Right lung (tissue), 5 donors: ENCODE data around the gene CA10. TPM values are rescaled to one million over a fixed set of nuclear protein-coding genes. Genes with fewer than 3 reads are reported as not detected.

Source experiments
- DNase-seq, 2 donors: peaks; one replicate each; pipeline ENCODE4 v3.0.0-alpha.2; 2013
- polyA plus RNA-seq, 5 donors: library from polyadenylated mRNA; unstranded; fragments of 120-200 nt; gene quantifications; one replicate each; pipeline versions ENCODE4 v1.2.1 to v1.2.3, GENCODE V29; 2013; ENCODE audit warnings: inconsistent platforms in 1 of 5, low replicate concordance in 1 of 5; ENCODE audit not compliant: insufficient read length in 5 of 5, insufficient read depth in 1 of 5

CA10 gene
- polyA plus RNA-seq, 5 donors = 0.04 to 0.19 (median 0.17) TPM; not detected in 2

DNA sequence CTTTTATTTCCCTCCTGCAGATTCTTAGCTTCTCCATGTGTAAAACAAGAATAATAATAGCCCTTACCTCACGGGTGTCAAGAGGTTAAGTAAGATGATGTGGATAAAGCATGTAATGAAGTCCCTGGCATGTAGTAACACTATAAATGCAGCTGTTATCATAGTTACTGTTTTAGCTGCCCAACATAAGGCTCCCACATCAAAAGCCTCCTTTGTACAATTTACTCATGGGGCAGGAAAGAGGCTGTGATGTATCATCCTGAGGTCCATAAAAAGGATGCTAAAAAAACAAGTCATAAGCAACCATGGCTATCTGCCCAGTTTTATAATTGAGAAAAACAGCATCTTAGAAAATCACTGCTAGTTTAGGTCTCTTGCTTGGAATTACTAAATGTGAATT is 339.7 kb downstream of the CA10 start:
- no peak for DNase-seq

DNA sequence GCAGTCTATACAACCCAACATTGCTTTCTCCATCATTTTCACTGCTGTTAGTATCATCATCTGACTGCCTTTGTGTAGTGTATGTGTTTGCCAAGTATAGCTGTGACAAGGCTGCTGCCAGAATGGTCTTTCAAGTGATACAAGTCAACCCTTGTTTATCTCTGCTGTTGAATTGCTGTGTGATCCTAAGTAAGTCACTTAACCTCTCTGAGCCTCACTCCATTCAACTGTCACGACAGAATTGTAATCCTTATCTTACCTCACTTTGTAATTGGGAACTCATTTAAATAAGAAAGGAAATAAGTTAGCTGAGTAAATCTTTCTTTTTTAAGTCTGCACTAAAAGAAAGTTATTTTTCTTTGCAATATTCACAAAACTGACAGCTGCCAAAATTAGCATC is 340.6 kb downstream of the CA10 start:
- DNase-seq = no peak

DNA sequence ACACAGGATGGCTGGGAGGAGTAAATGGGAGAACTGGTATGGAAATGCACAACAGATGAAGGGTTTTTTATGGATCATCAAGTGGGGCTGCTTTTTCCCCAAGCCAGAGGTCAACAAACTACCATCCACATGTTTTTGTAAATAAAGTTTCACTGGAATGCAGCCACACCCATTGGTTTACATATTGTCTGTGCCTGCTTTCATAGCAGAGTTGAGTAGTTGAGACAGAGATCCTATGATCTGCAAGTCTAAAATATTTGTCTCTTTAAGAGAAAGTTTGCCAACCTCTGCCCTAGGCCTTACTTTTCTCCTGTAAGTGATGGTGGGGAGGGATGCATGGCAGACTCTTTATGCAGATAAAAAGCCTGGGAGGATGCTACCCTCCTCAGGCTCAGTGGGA is 341.4 kb downstream of the CA10 start:
- no peak for DNase-seq

GRCh38 chr17:51815097-51815496 is 343.4 kb downstream of the CA10 start:
- DNase-seq = no peak

DNA sequence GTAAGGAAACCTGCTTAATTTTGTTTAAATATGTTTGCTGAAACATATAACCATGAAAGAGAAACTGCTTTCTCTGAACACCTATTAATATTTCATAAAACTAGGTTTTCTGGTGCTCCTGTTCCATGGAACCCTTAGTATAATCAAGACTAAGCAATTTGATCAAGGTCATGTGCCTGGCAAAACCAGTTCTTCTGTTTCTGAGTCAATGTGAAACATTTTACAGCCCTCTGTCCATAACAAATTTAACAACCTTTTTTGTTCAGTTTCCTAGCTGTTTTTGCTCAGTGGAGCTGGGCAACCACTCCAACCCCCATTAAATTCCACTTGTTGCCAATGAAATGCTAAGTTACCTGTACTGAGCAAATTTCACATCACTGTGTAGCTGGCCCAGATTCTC is 344.0 kb downstream of the CA10 start:
- DNase-seq = no peak

GRCh38 chr17:51813784-51814174 is 344.7 kb downstream of the CA10 start:
- no peak for DNase-seq

DNA sequence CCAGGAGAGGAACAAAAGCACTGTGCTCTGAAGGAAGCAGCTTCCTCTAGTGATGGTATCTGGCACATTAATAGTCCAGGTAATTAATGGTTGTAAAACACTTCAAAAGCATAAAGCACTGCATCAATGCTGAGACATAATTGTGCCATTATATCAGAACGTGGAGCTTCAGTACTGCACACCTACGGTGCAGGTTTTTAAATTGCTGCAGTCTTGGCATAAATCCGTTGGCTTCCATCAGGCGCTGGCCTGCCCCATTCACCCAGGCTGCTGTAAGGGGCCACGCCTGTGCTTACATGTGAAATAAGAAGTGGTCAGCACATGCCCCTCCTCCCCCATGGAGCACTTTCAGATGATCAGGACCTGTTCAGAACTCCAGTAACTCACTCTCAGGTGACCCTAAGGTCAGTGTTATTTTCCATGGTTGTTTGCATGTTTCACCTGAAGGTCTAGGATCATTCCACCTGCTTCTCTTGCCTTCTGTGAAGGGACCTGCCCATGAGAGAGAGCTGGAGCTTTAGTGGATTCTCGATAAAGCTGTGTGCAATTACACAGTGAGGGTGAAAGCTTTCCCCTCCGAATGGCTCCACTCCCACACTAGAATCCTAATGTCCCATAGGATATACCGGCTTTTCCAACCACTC is 345.3 kb downstream of the CA10 start:
- no peak for DNase-seq

- no peak for DNase-seq
Observed at GRCh38 chr17:51807460-51807859, 351.1 kb downstream of the CA10 start.

DNA sequence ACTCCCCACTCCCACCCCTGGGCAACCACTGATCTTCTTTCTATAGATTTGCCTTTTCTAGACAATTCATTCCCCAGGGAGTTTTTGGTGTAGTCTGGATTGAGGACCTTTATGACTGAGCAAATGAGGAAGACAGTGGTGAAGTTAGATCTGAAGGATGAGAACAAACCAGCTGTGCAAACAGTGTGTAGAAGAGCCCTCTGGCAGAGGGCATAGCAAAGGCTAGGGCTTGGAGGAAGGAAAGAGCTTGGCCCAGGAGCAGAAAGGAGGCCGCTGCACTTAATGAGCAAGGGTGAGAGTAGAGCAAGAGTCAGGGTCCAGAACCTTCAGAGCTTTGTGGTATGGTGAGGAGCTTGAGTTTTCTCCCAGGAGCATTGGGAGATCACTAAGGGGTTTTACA is 352.7 kb downstream of the CA10 start:
- no peak for DNase-seq

DNA sequence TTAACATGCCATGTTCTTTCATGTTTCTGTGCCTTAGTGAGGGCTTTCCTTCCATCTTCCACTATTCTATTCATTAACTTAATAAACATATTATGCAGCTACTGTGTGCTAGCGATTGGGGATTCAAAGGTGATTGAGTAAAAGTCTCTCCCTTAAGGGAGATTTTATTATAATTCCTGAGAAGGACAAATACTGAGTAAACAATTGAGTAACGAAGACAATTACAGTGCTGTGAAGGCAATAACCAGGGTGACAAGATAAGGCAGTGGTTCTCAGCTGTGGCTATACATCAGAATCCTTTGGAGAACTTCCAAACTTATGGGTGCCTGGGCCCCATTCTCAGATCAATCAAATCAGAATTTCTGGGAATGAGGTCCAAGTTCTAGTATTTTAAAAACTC is 353.3 kb downstream of the CA10 start:
- no peak for DNase-seq

DNA sequence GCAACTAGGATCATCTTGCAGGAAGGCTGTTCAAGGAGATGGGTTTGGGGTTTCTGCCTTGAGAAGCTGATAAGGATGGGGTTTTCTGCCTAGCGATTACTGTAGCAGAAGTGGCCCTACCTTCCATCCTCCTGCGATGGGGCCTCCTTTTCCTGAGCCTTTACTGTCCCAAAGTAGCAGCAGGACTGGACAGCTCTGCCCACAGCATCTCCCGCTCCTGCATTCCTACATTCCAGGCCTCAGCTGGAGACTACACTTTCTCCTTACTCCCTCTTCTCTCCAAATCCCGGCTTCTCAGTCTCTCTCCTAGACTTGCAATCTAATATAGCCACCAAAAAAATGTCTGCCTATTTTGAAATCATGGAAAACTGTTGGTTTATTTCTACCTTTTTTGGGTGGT is 355.4 kb downstream of the CA10 start:
- DNase-seq = no peak

- DNase-seq = no peak
Observed at GRCh38 chr17:51802544-51802943, 356.0 kb downstream of the CA10 start.

DNA sequence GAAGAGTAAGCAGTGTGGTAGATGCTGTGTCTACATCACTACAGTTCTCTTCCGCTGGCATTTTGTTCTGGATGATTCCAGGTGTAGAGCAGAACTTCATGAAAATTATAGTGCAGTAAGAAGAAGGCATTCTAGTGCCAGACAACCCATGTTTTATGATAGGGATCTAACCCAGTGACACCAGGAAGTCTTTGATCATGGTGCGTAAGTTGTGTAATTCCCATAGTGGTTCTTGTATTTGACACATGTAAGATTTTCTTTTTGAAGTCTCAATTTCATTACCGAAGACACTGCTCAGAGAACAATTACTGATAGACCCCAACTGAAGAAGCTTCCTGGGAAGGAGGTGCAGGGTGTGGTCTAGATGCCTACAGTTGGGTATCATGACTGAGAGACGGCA is 356.9 kb downstream of the CA10 start:
- no peak for DNase-seq

GRCh38 chr17:51799981-51800380 is 358.5 kb downstream of the CA10 start:
- no peak for DNase-seq

- no peak for DNase-seq
Observed at GRCh38 chr17:51799240-51799639, 359.3 kb downstream of the CA10 start.

DNA sequence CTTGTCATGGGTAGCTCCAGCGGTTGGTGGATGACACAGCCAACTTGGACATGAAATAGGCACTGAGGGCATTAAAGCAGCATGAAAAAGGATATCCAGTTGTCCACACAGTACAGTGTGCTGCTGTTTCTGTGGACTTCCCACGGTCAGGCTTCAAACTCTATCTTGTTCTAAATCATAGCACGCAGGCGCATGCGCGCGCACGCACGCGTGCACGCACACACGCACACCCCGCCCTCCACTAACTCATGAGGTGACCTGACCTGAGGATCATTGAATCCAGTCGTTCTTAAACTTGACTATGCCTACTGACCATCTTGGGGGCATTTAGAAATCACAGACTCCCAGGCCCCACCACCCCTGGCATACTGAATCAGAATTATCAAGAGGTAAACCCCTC is 361.4 kb downstream of the CA10 start:
- DNase-seq = no peak

DNA sequence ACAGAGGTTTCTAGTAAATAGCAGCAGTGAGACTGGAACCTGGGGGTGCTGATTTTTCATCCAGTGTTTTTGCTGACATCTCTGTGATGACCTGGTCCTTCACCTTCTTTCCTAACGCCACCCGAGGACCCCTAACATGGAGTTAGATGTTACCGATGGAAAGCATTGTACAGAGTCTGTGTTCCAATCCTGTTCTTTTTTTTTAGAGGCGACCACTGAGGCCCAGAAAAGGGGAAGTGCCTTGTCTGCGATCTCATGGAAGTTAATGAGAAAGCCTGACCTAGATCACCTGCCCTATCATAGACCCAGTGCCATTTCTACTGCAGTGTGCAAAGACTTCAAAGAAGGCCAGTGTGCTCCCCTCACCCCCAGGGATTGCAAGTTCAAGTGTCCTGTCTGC is 362.5 kb downstream of the CA10 start:
- no peak for DNase-seq

DNA sequence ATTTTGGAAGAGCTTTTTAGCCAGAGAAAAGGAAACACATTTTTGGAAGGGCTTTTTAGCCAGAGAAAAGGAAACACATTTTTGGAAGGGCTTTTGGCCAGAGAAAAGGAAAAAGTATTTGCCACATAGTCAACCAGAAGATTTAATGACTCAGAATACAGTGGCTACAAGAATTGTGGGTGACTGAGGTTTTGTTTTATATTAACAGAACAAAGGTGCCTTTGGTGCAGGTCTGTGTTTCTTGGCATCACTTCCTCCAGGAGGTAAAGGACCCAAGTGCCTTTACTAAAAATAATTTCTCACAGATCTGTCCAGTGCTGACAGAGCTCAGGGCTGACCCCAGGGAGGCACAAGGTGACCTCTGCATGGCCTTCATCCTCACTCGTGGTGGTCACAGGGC is 363.1 kb downstream of the CA10 start:
- no peak for DNase-seq

DNA sequence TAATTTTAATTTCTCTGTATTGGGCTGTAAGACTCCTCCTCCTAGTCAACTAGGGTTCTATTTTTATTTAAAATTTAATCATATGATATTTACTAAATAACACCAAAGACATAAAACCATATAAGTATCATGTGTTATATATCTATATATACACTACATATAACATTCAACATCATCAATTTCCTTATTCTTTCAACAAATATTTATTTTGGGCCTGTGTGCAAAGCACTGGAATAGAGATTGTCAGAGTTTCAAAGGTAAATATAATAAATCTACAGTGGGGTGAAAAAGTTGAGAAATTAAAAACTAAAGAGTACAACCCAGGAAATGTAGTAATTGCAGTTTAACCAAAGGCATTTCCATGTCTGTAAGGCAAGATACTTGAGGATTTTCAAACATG is 364.0 kb downstream of the CA10 start:
- no peak for DNase-seq

DNA sequence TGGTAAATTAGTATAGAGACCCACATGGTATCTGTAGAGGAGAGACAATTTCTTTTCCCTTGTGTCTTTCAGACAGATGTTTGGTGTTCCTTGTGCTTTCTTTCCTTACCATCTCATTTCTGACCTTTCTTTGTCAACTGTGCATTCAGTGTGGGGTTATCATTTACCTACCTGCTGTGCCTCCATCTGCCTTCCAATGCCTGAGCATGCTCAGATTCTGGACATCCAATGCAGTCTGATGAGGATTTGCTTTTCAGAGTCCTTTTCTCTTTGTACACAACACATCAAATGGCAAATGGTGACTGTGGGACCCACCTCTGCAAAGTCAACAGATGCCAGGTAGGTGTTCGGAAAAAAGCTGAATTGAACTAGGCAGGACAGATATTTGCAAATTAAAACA is 364.8 kb downstream of the CA10 start:
- DNase-seq = no peak

DNA sequence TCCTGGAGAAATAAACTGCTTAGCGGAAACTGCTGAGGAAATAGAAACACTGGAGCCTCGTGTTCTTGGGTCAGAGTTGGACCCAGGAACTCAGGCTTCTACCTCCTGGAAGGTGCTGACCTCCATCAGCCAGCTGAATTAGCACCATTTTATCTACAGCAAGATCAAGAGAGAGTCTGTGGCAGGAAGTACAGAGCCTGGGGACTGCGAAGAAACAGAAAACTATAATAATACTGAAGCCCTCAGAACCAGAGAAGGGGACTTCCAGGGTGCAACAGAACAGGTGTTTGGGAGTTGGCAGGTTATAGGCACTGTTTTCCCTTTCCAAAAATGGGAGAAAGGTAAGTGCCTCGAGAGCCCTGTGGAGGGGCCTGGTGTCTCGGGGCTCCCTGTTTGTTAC is 379.7 kb downstream of the CA10 start:
- DNase-seq = no peak

DNA sequence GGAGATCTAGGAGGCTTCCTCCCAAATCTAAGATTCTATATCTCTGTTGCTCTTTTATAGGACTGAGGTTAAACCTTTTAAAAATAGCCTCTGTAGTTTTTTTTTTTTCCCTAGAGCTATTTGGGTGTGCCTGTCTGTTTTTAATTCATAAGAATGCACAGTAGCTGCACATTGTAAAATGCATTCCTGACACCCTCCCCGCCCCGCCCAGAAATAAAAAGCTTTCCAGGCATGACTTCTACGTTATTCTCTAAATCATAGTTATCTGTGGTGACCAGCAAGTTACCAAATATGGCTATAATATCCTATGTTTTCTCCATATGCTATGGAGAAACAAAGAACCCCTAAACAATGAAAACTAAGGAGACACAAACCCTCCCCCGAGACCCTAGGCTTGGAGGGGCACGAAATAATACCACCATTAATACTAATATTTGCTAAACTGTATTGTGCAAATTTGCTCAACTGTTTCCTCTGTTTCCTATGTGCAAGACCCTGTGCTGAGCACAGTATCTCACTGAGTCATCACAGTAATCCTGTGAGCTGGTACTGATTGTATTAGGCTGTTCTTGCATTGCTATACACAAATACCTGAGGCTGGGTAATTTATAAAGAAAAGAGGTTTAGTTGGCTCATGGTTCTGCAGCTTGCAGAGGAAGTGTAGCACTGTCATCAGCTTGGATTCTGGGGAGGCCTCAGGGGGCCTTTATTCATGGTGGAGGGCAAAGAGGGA is 388.3 kb downstream of the CA10 start:
- DNase-seq = no peak

DNA sequence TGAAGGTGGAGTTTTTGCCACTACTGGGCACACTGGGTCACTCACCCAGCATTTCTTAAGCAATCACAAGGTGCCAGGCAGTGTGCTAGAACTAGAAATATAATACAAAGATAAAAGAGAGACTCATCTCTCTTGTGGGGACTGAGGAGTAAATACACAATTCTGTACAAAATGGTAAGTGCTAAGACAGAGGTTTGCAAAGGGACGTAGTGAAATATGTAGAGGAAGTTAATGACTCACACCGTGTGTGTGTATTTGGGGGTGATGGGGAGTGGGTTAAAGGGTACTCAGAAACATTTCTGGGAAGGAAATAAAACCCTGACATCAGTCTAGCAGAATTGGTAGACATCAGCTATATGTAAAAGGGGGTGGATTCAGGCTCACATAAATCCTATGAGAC is 389.3 kb downstream of the CA10 start:
- no peak for DNase-seq

DNA sequence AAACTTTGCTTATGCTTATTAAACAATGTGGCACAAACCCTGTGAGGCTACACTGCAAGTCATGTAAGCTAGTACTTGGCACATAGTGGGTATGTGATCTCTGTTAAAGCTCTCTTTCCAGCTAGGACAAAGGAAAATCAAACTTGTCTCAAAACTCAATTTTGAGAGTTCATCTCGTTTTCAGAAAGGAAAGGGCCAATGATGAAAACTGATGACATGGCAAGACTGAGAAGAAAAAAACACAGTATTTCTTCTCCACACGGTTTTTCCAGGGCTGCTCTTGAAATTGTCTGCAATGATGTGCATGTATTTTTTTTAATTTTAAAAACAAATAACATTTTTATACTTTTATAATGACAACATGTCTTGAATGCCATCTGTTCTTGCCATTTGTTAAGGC is 389.8 kb downstream of the CA10 start:
- no peak for DNase-seq
